Right cardiac atrium (tissue), 5 donors: ENCODE measurements around the gene DBP. TPM values are rescaled to one million over a fixed set of nuclear protein-coding genes. Genes with fewer than 3 reads are reported as not detected.

Experiments
- ATAC-seq, 2 donors: fragments of 200-7000 bp; cut with Tn5 transposase; one replicate each; pipeline versions ENCODE4 v1.8.0 to v1.9.1; 2020; ENCODE audit warnings: moderate library complexity in 2 of 2, mild to moderate bottlenecking in 1 of 2
- DNase-seq, 3 donors: peaks; one replicate each; pipeline ENCODE4 v3.0.0-alpha.2; 2020
- H3K27ac ChIP-seq: one replicate; pipeline ENCODE4 v1.5.1; 2013; ENCODE audit warnings: mild to moderate bottlenecking, low read length, control low read depth, moderate library complexity
- H3K27me3 ChIP-seq: one replicate; pipeline ENCODE4 v1.6.1; 2013; ENCODE audit not compliant: control insufficient read depth, insufficient read depth
- H3K4me1 ChIP-seq: one replicate; pipeline ENCODE4 v1.6.1; 2013; ENCODE audit warnings: low read length; ENCODE audit not compliant: control insufficient read depth, insufficient read depth
- H3K4me3 ChIP-seq: one replicate; pipeline ENCODE4 v1.5.1; 2013; ENCODE audit warnings: low read length, control low read depth
- H3K9me3 ChIP-seq: one replicate; pipeline ENCODE4 v1.6.1; 2013; ENCODE audit warnings: low read length; ENCODE audit not compliant: control insufficient read depth
- WGBS: extraction: QIAGEN DNeasy Blood & Tissue Kit; methylation state at CpG from one replicate; pipeline ENCODE4 v1.1.7; 2013; 5-methylcytosine and 5-hydroxymethylcytosine counted together
- intact Hi-C, 4 donors: fragments of 100-400 bp; cut with DNase I; formaldehyde crosslinking; loops; one replicate each; pipeline versions ENCODE4 v1.11.0 to v1.14.0; 2022 to 2023
- polyA plus RNA-seq: library from polyadenylated mRNA; stranded (reverse); fragments of 200-250 nt; gene quantifications from one replicate; pipeline ENCODE4 v1.2.3, GENCODE V29; 2013
- total RNA-seq, 4 donors: library from RNA; stranded (reverse); fragmentation: NEBNext Ultra II Directional; extraction: Animal tissue kit (Norgen Biotek cat#: 25700); gene quantifications; one replicate each; pipeline ENCODE4 v1.2.1, GENCODE V29; 2021
- donor health status: healthy with polysubstance abuse.
- donor health status: DM: no; HTN: yes; CAD: no.
- donor health status: DM: no; HTN: no; CAD: no.
- donor health status: DM: no; HTN: yes; CAD: no; lungs with severe emphysema.
- donor health status: DM: yes; HTN: yes; CAD: no.

DBP gene
- total and polyA plus RNA-seq, 5 donors, result 2.8 to 16.9 (median 13.0) TPM

GRCh38 chr19:48676487-48676886, 39.3 kb upstream of the DBP start:
- H3K4me3 ChIP-seq, result no peak overlapping the region
- intact Hi-C loops, result no loop called here

GRCh38 chr19:48674921-48675824, 38.0 kb upstream of the DBP start:
- Histone ChIP-seq H3K9me3 (no peaks in the 10 kb centered on the region), H3K27ac (no peak overlapping the region), H3K27me3 (no peaks in the 10 kb centered on the region), H3K4me1 (peaks cover 2% of the 10 kb centered on the region), H3K4me3 (no peak overlapping the region)
- 32% methylated on average over 28 of the region's 28 CpGs for WGBS
- intact Hi-C loops, result no loop called here
- ATAC-seq, result peak; percentile 70 to 72
- peak; percentile 80 to 92 (median 89) for DNase-seq

More at GRCh38 chr19:48676487-48676886, 39.3 kb upstream of the DBP start:
- Histone ChIP-seq H3K27me3 (no peaks in the 10 kb centered on the region), H3K9me3 (no peaks in the 10 kb centered on the region), H3K27ac (no peak overlapping the region), H3K4me1 (peaks cover 2% of the 10 kb centered on the region)
- ATAC-seq (no peak), DNase-seq (no peak)
- WGBS, result 94% methylated on average over 17 of the region's 17 CpGs

- H3K4me3 ChIP-seq, result no peak overlapping the region
- intact Hi-C loops, result no loop called here
- H3K27ac ChIP-seq, result no peak overlapping the region
- H3K9me3 ChIP-seq, result no peaks in the 10 kb centered on the region
- WGBS, result 90% methylated on average over 19 of the region's 19 CpGs
- peaks cover 2% of the 10 kb centered on the region for H3K4me1 ChIP-seq
- DNase-seq (no peak), ATAC-seq (no peak)
- H3K27me3 ChIP-seq, result no peaks in the 10 kb centered on the region
Observed at GRCh38 chr19:48674216-48674809, 37.1 kb upstream of the DBP start.

GRCh38 chr19:48673436-48674100, 36.4 kb upstream of the DBP start:
- DNase-seq, result no peak
- intact Hi-C loops, result no loop called here
- Histone ChIP-seq H3K9me3 (no peaks in the 10 kb centered on the region), H3K27me3 (no peaks in the 10 kb centered on the region), H3K4me1 (peaks cover 2% of the 10 kb centered on the region), H3K4me3 (no peak overlapping the region), H3K27ac (no peak overlapping the region)
- 78% methylated on average over 25 of the region's 25 CpGs for WGBS
- no peak for ATAC-seq

GRCh38 chr19:48672994-48673393, 35.8 kb upstream of the DBP start, which contains the start of gene NTN5:
NTN5 (minus strand) TSS chr19:48673017; CDS start chr19:48670986, 2,031 bp downstream.
- Histone ChIP-seq H3K9me3 (no peaks in the 10 kb centered on the region), H3K4me3 (no peak within 1 kb of the TSS), H3K4me1 (peaks cover 2% of the 10 kb centered on the region), H3K27me3 (no peaks in the 10 kb centered on the region), H3K27ac (no peak within 1 kb of the TSS)
- ATAC-seq (no peak), DNase-seq (peak in 1 of 3 donors; percentile 60)
- 79% methylated on average over 25 of the region's 25 CpGs for WGBS
- intact Hi-C loops, result no loop called here

GRCh38 chr19:48671446-48671995, 34.3 kb upstream of the DBP start:
- DNase-seq (no peak), ATAC-seq (no peak)
- H3K4me3 ChIP-seq, result no peak overlapping the region
- peaks cover 2% of the 10 kb centered on the region for H3K4me1 ChIP-seq
- no peaks in the 10 kb centered on the region for H3K9me3 ChIP-seq
- no peak overlapping the region for H3K27ac ChIP-seq
- H3K27me3 ChIP-seq, result no peaks in the 10 kb centered on the region
- intact Hi-C loops, result no loop called here
- WGBS, result 75% methylated on average over 10 of the region's 10 CpGs

- H3K4me1 ChIP-seq, result peaks cover 2% of the 10 kb centered on the region
- H3K9me3 ChIP-seq, result no peaks in the 10 kb centered on the region
Observed at GRCh38 chr19:48670699-48671445, 33.7 kb upstream of the DBP start.

GRCh38 chr19:48669903-48670668, 32.9 kb upstream of the DBP start:
- DNase-seq (peak in 1 of 3 donors; percentile 54), ATAC-seq (no peak)
- H3K27ac ChIP-seq, result no peak overlapping the region
- 95% methylated on average over 26 of the region's 26 CpGs for WGBS
- intact Hi-C loops, result no loop called here
- no peaks in the 10 kb centered on the region for H3K27me3 ChIP-seq
- no peaks in the 10 kb centered on the region for H3K9me3 ChIP-seq
- no peaks in the 10 kb centered on the region for H3K4me1 ChIP-seq
- H3K4me3 ChIP-seq, result no peak overlapping the region

More at GRCh38 chr19:48670699-48671445, 33.7 kb upstream of the DBP start:
- Histone ChIP-seq H3K4me3 (no peak overlapping the region), H3K27me3 (no peaks in the 10 kb centered on the region), H3K27ac (no peak overlapping the region)
- 83% methylated on average over 21 of the region's 21 CpGs for WGBS
- intact Hi-C loops, result no loop called here
- DNase-seq (peak in 1 of 3 donors; percentile 52), ATAC-seq (no peak)

- 91% methylated on average over 2 of the region's 2 CpGs for WGBS
- ATAC-seq (no peak), DNase-seq (no peak)
- no peak overlapping the region for H3K27ac ChIP-seq
- no peak overlapping the region for H3K4me3 ChIP-seq
- no peaks in the 10 kb centered on the region for H3K9me3 ChIP-seq
- no peaks in the 10 kb centered on the region for H3K27me3 ChIP-seq
- intact Hi-C loops, result no loop called here
- no peaks in the 10 kb centered on the region for H3K4me1 ChIP-seq
Observed at GRCh38 chr19:48668761-48669160, 31.6 kb upstream of the DBP start.

- DNase-seq (no peak), ATAC-seq (no peak)
- H3K4me3 ChIP-seq, result no peak overlapping the region
- H3K27ac ChIP-seq, result no peak overlapping the region
- no peaks in the 10 kb centered on the region for H3K9me3 ChIP-seq
- no peaks in the 10 kb centered on the region for H3K4me1 ChIP-seq
- intact Hi-C loops, result no loop called here
- 85% methylated on average over 3 of the region's 3 CpGs for WGBS
- H3K27me3 ChIP-seq, result no peaks in the 10 kb centered on the region
Observed at GRCh38 chr19:48668332-48668731, 31.2 kb upstream of the DBP start.
